ENCODE results near the gene CHST15. TPM values are rescaled to one million over a fixed set of nuclear protein-coding genes. Genes with fewer than 3 reads are reported as not detected.
A peak's percentile ranks its signal among the peaks of the same experiment; 100 is the strongest.

The CHST15 gene
- total and polyA plus RNA-seq, 4 donors, result 5.4 to 45.3 (median 36.7) TPM

GRCh38 chr10:123995461-123996131 lies 97.8 kb downstream of the CHST15 start:
- Histone ChIP-seq H3K36me3 (ENCODE audit: control insufficient read depth in 4 of 4, insufficient read depth in 4 of 4, low read length in 4 of 4) (no peaks in the 10 kb centered on the region), H3K4me3 (no peak overlapping the region), H3K27me3 (ENCODE audit: control insufficient read depth in 3 of 3, insufficient read depth in 3 of 3, low read length in 2 of 3) (peaks cover 0 to 35% (median 24%) of the 10 kb centered on the region in 3 donors), H3K9ac (ENCODE audit: insufficient read depth in 1 of 2, low read length in 2 of 2) (no peak overlapping the region), H3K27ac (ENCODE audit: low read depth in 1 of 2, low read length in 1 of 2) (peak overlapping the region in 1 of 2 donors; percentile 21), H3K4me1 (ENCODE audit: control insufficient read depth in 5 of 5, insufficient read depth in 5 of 5, low read length in 5 of 5) (peaks cover 0 to 14% (median 5%) of the 10 kb centered on the region in 5 donors), H3K9me3 (ENCODE audit: control insufficient read depth in 4 of 4, insufficient read depth in 3 of 4, low read length in 3 of 4) (no peaks in the 10 kb centered on the region)
- ATAC-seq (ENCODE audit: insufficient read depth, low FRiP score) (peak; percentile 16), DNase-seq (peak; percentile 61 to 64 (median 64))
- peak; percentile 14 for TF ChIP-seq CTCF (IDR thresholded peaks at IDR 0.05; ENCODE audit: control extremely low read depth, extremely low read depth)
- WGBS, 2 donors, result 8 to 10% methylated on average over 27 of the region's 27 CpGs

- Histone ChIP-seq H3K4me3 (no peak overlapping the region), H3K9me3 (ENCODE audit: control insufficient read depth in 4 of 4, insufficient read depth in 3 of 4, low read length in 3 of 4) (no peaks in the 10 kb centered on the region), H3K9ac (ENCODE audit: insufficient read depth in 1 of 2, low read length in 2 of 2) (no peak overlapping the region), H3K27me3 (ENCODE audit: control insufficient read depth in 3 of 3, insufficient read depth in 3 of 3, low read length in 2 of 3) (peaks cover 0 to 39% (median 27%) of the 10 kb centered on the region in 3 donors), H3K36me3 (ENCODE audit: control insufficient read depth in 4 of 4, insufficient read depth in 4 of 4, low read length in 4 of 4) (no peaks in the 10 kb centered on the region), H3K27ac (ENCODE audit: low read depth in 1 of 2, low read length in 1 of 2) (no peak overlapping the region), H3K4me1 (ENCODE audit: control insufficient read depth in 5 of 5, insufficient read depth in 5 of 5, low read length in 5 of 5) (peaks cover 0 to 14% (median 5%) of the 10 kb centered on the region in 5 donors)
- peak; percentile 2 for ATAC-seq (ENCODE audit: insufficient read depth, low FRiP score)
- no peak for DNase-seq
- no peak for TF ChIP-seq CTCF (IDR thresholded peaks at IDR 0.05; ENCODE audit: control extremely low read depth, extremely low read depth)
- 13 to 16% methylated on average over 11 of the region's 11 CpGs for WGBS, 2 donors
Measured at GRCh38 chr10:123995082-123995460, 98.3 kb downstream of the CHST15 start.

GRCh38 chr10:123994417-123995081 lies 98.8 kb downstream of the CHST15 start:
- H3K9ac ChIP-seq (ENCODE audit: insufficient read depth in 1 of 2, low read length in 2 of 2), result no peak overlapping the region

More at GRCh38 chr10:123994417-123995081, 98.8 kb downstream of the CHST15 start:
- Histone ChIP-seq H3K27me3 (ENCODE audit: control insufficient read depth in 3 of 3, insufficient read depth in 3 of 3, low read length in 2 of 3) (peaks cover 0 to 45% (median 32%) of the 10 kb centered on the region in 3 donors), H3K4me1 (ENCODE audit: control insufficient read depth in 5 of 5, insufficient read depth in 5 of 5, low read length in 5 of 5) (peaks cover 0 to 14% (median 5%) of the 10 kb centered on the region in 5 donors), H3K9me3 (ENCODE audit: control insufficient read depth in 4 of 4, insufficient read depth in 3 of 4, low read length in 3 of 4) (no peaks in the 10 kb centered on the region), H3K36me3 (ENCODE audit: control insufficient read depth in 4 of 4, insufficient read depth in 4 of 4, low read length in 4 of 4) (no peaks in the 10 kb centered on the region), H3K4me3 (no peak overlapping the region), H3K27ac (ENCODE audit: low read depth in 1 of 2, low read length in 1 of 2) (no peak overlapping the region)
- WGBS, 2 donors, result 3% methylated on average over 30 of the region's 30 CpGs
- ATAC-seq (ENCODE audit: insufficient read depth, low FRiP score) (peak; percentile 88), DNase-seq (peak; percentile 85 to 89 (median 88))
- TF ChIP-seq CTCF (IDR thresholded peaks at IDR 0.05; ENCODE audit: control extremely low read depth, extremely low read depth), result peak; percentile 97
